IMR-90 (cell line): ENCODE measurements around the gene EML6.

Experiments
- BHLHE40 ChIP-seq: fragments of 150-350 bp; IDR thresholded peaks from 2 replicates; pipeline ENCODE4 v1.6.1; 2016; ENCODE audit warnings: mild to moderate bottlenecking, low read depth, low read length
- CHD1 ChIP-seq: IDR thresholded peaks from 2 replicates; pipeline ENCODE4 v1.6.1; 2012; ENCODE audit warnings: low read depth, low read length, improper control_type of control experiment
- CTCF ChIP-seq: conservative IDR thresholded peaks from 2 replicates; pipeline ENCODE4 v1.5.1; 2012; ENCODE audit warnings: mild to moderate bottlenecking, low read depth, low read length, improper control_type of control experiment
- POLR2A ChIP-seq: IDR thresholded peaks from 2 replicates; pipeline ENCODE4 v1.6.1; 2012; ENCODE audit warnings: mild to moderate bottlenecking, low read depth, low read length
- RAD21 ChIP-seq: IDR thresholded peaks from 2 replicates; pipeline ENCODE4 v1.6.1; 2012; ENCODE audit warnings: low read length, improper control_type of control experiment

GRCh38 chr2:54773838-54774237 is 50.4 kb downstream of the EML6 start:
- TF ChIP-seq CTCF (no peak), RAD21 (no peak), BHLHE40 (no peak), CHD1 (no peak), POLR2A (no peak)
